CD4-positive, alpha-beta T cell treated with Interleukin-17A for 4 hours (primary cell): ENCODE data around the gene NRIP1.
"Not testable (repeated sequence)": the region's sequence is repeated elsewhere in the genome, so short reads cannot be mapped to it uniquely, and the experiment has no call there.

ENCODE experiments used
- DNase-seq: peaks from one replicate; pipeline ENCODE4 v3.0.0-alpha.2; 2020; ENCODE audit warnings: mixed read lengths

NRIP1 gene

DNA sequence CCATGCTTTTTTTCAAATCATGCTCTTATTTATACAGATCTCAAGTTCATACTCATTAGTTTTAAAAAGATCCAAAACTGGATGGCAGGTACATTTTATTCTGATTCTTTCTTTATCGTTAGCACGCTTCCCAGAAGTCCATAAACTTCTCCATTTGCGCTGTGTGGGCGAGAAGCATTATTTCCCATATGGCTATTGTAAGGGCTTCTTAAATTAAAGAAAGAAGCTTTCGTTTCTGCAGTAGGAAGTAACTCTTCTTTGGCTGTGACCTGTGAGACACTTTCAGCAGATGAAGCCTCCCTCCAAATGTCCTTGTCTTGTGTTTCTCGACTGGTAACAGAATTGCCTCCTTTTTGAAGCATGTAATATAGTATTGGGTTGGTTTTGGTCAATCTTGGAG is 100.2 kb downstream of the NRIP1 start:
- DNase-seq, result no peak

DNA sequence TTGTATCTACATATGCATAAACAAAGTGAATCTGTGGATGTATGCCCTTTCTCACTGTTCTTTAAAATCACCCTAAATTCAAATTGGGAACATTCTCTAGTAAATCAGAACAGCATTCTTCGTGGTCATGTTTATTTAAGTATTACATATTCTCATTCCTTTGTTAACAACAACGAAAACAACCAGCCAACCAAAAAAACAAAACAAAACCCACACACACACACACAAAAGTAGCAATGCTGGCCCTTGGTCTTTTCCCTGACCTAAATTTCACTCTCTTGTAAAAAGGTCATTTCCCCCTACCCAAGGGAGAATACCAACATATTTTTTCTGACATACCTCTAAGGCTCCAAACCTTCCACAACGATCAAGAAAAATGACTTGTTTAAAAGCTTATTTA is 102.6 kb downstream of the NRIP1 start:
- no peak for DNase-seq

DNA sequence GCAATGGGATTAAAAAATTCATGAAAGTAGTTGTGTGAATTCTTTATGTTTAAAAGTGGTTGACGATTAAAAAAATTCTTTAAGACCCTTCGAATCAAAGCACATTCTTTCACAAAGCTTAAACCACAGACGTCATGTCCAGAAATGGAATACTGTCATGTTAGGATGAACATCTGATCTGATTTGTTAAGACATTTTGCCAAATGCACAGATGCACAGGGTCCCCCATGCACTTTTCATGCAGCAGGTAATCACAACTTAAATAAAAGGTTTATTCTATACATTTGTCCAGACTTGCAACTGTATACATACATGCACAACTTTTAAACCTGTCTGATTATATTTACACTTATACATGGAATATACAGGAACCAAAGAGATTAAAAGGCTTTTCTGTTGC is 103.3 kb downstream of the NRIP1 start:
- DNase-seq, result no peak

DNA sequence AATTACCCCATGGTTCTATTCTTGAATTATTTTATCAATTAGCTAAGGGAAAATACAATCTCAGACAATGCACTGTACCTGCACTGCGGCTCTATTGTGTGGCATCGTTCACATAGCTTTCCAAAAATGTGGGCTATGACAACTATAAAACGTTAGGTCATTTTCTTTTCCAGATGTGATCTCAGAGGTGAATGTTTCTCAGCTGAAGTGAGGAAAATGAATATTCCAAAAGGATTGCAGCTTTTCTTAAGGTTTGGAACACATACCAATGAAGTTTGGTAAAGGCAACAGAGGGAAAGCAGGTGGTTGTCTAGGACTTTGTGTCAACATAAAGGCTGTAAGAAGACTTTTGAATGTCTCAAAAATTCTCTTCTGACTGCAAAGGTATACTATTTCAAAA is 105.5 kb downstream of the NRIP1 start:
- DNase-seq, result no peak

DNA sequence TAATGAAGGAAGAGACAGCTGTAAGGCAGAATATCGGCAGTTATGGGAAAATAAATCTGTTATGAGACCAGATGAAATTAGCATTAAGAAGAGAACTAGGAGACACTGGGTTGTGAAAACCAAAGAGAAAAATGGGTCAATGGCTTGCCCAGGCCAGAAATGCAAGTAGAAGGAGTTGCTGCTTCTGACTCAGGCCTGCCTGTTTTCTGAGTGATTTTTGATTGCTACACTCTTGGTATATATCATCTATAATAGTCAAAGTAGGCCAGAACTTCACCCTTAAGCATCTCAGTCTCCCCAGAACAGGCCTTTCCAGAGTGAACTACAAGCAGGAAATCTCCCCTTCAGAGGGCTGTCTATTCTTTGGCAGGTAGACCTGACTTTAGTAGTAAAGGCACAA is 107.0 kb downstream of the NRIP1 start:
- no peak for DNase-seq

DNA sequence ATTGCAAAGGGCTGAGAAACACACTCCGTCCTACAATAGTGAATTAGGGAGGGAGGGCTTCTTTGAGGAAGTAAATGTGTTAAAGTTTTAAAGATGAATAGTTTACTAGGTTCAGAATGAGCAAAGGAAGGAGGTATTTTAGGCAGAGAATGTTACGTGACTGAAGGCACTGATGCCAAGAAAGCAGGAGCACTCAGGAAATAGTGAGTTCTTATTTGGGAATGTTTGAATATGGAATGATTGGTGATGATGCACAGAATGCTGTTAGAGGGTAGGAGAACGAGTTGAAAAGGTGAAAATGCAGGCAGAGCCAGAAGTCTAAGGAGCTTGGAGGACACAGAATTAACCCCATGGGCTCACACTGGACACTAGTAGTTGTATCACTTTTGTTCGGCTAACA is 108.0 kb downstream of the NRIP1 start:
- DNase-seq, result no peak

DNA sequence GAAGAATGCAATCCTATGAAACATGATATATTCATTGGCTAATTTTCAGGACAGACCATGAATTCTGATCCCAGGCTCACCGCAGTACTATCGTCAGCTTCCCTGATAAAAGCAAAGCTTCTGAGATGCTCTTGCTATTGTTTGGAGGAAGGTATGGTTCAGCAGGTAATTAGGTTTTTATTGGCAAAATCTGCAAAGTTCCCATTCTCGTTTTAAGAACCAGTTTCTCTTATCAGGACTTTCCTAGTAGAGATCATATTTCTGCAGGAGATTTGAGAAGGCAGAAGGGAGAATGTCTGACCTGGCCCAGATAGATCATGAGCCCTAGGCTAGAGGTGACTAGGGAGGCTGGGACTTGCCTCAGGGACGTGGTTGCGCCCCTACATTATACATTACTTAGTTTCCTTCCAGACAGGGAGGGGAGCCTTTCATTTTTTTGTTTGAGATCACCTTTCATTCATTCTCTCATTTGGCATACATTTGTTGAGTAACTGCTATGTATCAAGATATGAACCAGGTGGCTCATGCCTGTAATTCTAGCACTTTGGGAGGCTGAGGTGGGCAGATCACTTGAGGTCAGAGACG is 108.8 kb downstream of the NRIP1 start:
- no peak for DNase-seq

DNA sequence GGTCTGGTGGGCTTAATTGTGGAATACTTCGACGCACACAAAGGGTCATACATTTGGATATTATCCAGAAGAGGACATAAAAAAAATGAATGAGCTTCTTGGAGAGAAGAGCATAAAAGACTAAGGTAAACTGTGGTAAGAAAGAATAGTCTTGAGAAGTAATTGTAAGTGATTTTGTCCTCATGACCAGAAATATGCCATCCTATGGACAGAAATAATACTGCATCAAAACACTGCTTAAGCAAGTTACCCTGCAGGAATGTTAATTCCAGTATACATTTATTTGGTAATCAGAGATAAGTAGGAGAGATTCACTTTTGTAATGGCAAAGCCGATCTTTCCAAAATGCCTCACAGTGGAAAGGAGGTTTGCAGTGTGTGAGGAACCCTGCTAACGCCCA is 111.9 kb downstream of the NRIP1 start:
- DNase-seq, result no peak

DNA sequence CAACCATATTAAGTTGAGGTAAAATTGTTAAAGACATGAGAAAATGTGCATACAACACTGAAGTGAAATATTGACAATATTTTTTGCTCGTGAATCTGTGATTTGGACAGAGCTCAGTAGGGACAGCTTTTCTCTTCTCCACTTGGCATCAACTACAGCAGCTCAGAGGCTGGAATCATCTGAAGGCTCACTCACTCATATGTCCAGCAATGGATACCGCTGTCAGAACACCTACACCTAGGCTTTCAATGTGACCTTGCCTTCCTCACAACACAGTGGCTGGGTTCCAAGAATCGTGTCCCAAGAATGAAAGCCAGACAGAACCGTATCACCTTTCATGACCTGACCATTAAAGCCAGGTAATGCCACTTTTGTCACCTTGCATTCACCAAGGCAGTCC is 115.2 kb downstream of the NRIP1 start:
- no peak for DNase-seq

DNA sequence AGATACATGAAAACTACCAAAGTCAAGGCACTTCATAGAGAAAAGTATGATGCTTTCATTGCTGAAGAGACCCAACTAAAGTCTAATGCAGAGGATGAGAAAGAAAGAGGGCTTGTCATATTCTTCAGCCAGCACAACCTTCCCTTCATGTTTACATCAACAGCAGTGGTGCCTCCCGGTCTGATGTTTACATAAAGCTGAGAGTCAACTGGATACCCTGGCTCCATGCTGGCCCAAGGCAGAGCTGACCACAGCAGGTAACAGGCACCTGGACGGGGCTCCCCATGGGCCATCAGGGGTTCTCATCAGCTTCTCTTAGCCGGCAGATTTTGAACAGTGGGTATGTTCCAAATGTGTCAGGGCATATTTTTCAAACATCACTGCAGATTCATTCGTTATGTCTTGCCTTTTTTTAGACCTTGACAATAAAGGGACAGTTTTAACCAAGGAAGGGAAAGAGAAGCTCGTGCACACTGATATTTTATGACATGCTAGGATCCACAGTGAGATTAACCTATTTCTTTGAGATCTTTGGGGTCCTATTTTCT is 117.1 kb downstream of the NRIP1 start:
- no peak for DNase-seq

DNA sequence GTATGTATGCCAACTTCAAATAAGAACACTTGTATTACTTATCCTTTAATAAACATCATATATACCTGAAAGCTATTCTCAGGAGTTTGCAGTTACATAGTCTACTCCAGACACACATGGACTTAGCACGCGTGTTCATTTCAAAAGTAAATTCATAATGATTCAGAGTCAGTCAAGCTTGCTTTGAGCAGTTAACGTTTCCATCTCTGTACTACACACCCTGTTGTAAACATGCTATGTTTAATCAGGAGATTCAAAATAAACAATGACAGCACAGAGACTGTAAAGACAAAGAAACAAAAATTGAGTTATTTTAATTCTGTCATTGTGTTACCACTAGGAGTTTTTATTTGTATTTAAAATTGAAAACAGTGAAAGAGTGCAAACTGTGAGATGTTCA is 119.6 kb downstream of the NRIP1 start:
- DNase-seq, result no peak

DNA sequence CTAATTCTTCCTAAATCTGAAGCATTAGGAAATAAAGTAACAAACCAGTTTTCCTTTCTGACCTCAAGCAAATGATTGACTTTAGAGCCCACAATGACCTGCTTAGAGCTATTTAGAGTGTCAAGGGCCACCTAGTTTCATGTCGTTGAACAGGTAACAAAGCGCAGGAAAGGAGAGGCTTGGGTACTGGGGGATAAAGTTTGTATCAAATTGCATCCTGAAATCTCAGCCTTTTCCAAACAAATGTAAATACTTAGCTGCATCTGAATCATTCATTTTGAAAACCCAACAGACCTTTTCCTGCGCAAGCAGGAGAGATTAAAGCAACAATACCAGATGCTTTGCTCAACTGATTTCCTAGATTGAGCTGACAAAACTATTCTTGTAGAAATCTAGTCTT is 121.2 kb downstream of the NRIP1 start:
- DNase-seq, result no peak

DNA sequence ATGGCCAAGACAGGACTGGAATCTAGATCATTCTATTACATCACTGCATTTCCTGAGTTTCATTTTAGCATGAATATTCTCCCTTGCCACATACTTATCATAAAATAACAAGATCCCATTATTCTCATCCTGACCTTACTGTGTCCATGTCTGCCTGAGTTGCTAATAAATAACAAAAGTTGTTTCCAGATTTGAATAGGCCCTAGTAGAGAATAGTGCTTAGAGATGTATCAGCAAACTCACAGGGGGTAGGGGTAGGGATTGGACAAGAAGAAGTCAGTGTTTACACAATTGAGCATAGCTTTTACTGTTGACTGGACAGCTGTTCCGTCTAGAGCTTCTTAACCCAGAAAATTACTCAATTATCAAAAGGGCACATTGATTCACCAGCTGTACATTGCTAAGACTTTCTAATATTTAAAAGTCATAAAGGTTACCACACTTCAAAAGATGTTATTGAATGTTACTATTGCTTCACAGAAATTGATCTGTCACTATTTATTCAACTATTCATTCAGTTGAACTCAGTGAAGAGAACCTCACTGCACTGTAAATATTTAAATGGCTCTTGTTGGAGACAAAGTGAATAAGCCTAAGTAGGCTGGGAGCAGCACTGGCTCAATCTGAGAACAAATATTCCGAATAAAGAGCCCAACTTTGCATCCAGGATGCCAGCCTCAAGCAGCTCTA is 121.9 kb downstream of the NRIP1 start:
- DNase-seq, result no peak

DNA sequence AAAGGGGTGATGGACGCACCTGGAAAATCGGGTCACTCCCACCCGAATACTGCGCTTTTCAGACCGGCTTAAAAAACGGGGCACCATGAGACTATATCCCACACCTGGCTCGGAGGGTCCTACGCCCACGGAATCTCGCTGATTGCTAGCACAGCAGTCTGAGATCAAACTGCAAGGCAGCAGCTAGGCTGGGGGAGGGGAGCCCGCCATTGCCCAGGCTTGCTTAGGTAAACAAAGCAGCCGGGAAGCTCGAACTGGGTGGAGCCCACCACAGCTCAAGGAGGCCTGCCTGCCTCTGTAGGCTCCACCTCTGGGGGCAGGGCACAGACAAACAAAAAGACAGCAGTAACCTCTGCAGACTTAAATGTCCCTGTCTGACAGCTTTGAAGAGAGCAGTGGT is 137.5 kb downstream of the NRIP1 start:
- not testable (repeated sequence) for DNase-seq

DNA sequence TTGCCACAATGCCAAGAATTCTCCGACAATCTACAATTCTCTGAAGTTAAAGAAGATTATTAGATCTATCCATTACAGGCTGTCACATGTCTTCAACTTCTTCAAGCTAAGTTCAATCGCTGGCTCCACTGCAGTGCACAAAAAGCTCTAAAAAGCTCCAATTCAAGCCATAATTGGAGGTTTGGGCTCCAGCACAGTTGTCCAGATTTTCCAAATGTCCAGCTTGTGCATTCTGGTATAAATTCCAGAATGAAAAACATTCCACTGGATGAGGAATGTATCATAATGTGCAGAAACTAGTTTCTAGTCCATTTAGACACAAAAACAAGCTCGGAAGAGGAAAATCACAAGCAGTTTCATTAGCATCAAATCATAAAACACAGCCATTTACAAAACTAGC is 138.6 kb downstream of the NRIP1 start:
- DNase-seq, result no peak

DNA sequence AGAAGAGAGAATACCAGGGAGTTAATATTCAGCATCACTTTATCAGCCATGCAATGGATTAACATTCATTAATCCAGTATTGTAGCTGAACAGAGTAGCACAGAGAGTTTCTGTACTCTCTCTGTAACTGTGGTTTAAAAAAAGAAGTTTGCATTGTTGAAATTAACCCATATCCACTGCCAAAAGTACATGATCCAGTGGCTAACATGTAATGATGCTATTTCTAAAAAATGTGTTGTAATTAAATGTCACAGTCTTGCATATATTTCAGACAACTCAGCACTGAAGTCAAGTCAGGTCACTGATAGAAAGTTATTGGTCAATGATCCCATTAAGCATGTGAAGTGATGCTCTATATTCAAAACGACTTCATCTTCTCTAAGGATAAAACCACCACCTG is 141.3 kb downstream of the NRIP1 start:
- DNase-seq, result no peak

DNA sequence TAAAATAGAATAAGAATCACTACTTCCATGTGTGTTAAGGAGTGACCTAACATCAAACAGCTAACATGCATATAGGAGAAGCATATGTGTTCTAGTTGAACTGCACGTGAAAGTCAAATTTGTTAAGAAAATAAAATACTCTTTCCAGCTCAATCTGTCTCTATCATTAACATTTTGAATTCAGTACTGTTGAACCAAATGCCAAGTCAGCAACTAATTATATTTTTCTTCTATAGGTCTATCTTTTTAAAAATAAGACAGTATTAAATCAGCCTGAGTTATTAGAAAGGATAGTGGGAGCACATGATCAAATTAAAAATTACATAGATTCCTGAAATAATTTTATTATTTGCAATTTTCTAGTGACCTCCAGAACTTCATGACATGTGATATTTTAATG is 141.8 kb downstream of the NRIP1 start:
- DNase-seq, result no peak

DNA sequence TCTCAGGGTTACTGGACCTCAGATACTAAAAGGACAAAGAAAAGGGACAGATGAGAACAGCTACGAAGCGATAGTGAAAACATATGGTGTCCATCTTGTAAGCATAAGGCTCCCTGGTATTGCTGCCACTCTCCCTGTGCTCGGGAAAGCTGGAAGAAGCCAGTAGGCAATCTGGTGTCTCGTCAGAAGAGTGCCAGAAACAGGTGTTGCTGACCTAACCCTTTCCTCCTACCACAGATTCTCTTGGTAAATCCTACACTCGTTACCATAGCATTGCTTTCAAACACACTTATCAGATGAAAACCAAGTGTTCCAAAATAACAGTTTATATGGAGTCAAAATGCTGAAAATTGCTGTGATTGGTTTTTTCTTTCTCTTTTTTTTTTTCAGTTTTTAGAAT is 146.3 kb downstream of the NRIP1 start:
- no peak for DNase-seq

DNA sequence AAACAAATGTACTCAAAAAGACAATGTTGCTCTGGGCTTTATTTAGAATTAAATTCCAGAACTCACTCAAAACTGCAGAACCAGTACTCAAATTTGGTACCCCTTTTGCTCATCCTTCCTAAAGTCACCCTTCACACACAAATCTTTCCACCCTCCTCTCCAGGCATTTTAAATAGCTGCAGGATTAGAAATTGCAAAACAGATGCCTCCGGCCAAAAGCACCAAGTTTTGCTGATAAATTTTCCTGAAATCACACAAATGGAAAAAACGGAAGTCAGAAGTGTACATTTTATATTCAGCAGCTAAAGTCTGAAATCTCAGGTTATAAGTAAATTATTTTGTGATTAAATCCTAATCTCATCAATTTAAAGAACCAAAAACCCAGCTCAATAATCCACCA is 147.0 kb downstream of the NRIP1 start:
- DNase-seq, result no peak

DNA sequence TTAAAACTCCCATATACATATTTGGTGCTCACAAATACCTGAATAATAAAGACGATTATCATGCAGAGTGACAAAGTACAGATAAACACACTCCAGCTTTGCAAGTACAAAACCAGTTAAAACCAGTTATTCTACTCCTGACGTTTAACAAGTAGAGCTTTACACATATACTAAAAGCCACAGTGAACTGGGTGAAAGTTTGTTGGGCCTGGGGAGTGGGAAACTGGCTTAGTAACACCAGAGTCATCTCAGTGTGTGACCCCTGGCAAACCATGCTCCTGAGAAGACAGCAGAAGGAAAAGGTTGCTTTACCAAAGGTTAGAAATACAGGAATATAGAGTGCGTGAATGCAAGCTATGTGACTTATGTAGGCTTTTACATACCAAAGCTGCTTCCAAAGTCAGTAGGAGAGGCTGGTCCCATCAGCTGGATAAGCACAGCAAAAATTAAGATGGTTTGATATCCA is 148.1 kb downstream of the NRIP1 start:
- DNase-seq, result no peak

DNA sequence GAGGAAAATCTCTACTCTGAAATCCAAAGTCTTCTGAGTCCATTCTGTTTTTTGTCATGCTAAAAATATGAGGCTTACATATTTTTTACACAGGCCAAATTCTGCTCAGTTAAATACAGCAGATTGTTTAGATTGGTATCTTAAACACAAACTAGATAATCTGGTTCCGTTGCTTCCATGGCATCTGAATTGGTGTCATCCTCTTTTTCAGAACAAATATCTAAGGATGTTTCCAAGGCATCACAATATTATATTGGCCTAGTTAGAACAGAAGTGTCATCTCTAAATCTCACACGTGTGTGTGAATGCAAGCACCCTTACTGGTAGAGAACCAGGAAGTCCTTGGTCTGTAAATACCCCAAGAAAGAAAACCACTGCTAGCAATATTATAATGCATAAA is 151.2 kb downstream of the NRIP1 start:
- DNase-seq, result no peak

DNA sequence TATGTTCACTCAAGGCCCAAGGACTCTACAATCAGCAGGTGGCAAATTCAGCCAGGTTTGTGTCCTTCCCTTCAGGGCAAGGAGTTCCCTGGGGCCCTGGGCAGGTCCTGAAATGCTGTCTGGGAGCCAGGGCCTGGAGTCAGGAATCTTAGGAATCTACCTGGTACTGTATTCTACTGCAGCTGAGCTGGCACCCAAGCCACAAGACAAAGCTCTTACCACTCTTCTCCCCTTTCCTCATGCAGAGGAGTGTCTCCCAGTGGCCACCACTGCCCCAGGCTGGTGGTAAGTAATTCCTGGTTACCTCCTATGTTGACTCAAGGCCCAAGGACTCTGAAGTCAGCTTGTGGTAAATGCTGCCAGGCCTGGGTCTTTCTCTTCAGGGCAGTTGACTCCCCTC is 153.4 kb downstream of the NRIP1 start:
- DNase-seq, result no peak
